Endodermal cell (in vitro differentiated cells): Measurements from ENCODE around the gene OSGIN1. TPM values are rescaled to one million over a fixed set of nuclear protein-coding genes. Genes with fewer than 3 reads are reported as not detected.

Experiments used
- DNase-seq: peaks from one replicate; pipeline ENCODE4 v3.0.0-alpha.2; 2017
- H3K27ac ChIP-seq: 2 replicates; pipeline ENCODE4 v1.5.1; 2013; ENCODE audit warnings: mild to moderate bottlenecking, low read depth, low read length, moderate library complexity
- H3K27me3 ChIP-seq: 2 replicates; pipeline ENCODE4 v1.6.1; 2013; ENCODE audit warnings: mild to moderate bottlenecking, low read length, moderate library complexity; ENCODE audit not compliant: insufficient read depth, control insufficient read depth, poor library complexity, severe bottlenecking
- H3K36me3 ChIP-seq: 2 replicates; pipeline ENCODE4 v1.7.0; 2013; ENCODE audit warnings: mild to moderate bottlenecking, low read length, moderate library complexity; ENCODE audit not compliant: control insufficient read depth, insufficient read depth
- H3K4me1 ChIP-seq: one replicate; pipeline ENCODE4 v1.7.0; 2013; ENCODE audit warnings: low read length; ENCODE audit not compliant: control insufficient read depth, insufficient read depth
- H3K4me3 ChIP-seq: 2 replicates; pipeline ENCODE4 v1.5.1; 2013; ENCODE audit warnings: mild to moderate bottlenecking, low read length, moderate library complexity
- H3K9ac ChIP-seq: 2 replicates; pipeline ENCODE4 v1.6.1; 2013; ENCODE audit warnings: mild to moderate bottlenecking, low read length, moderate library complexity; ENCODE audit not compliant: poor library complexity, severe bottlenecking; ENCODE audit errors: extremely low read depth
- H3K9me3 ChIP-seq: 2 replicates; pipeline ENCODE4 v1.6.1; 2013; ENCODE audit warnings: mild to moderate bottlenecking, low read length, moderate library complexity; ENCODE audit not compliant: control insufficient read depth
- H3K27ac Mint-ChIP-seq: 2 replicates; pipeline ENCODE4 v1.8.0; 2020; ENCODE audit warnings: mixed read lengths
- H3K27me3 Mint-ChIP-seq: 2 replicates; pipeline ENCODE4 v1.8.0; 2021; ENCODE audit warnings: mild to moderate bottlenecking, mixed read lengths; ENCODE audit not compliant: insufficient read depth
- H3K36me3 Mint-ChIP-seq: 2 replicates; pipeline ENCODE4 v1.8.0; 2020; ENCODE audit warnings: low read depth, mixed read lengths
- H3K4me1 Mint-ChIP-seq: 2 replicates; pipeline ENCODE4 v1.8.0; 2020; ENCODE audit warnings: mixed read lengths
- H3K4me3 Mint-ChIP-seq: 2 replicates; pipeline ENCODE4 v1.8.0; 2020; ENCODE audit warnings: mild to moderate bottlenecking, moderate library complexity, mixed read lengths
- H3K9me3 Mint-ChIP-seq: 2 replicates; pipeline ENCODE4 v1.8.0; 2020; ENCODE audit warnings: mild to moderate bottlenecking, mixed read lengths
- CTCF ChIP-seq: fragments of 200-600 bp; sonication (generic); conservative IDR thresholded peaks from 2 replicates; pipeline ENCODE4 v1.5.0; 2021; ENCODE audit warnings: antibody characterized with exemption, mild to moderate bottlenecking
- WGBS, 2 experiments: methylation state at CpG; one replicate each; pipeline versions ENCODE4 v1.1.5 to v1.1.7; 2013; ENCODE audit warnings: missing lambda C conversion rate in 2 of 2, mixed read lengths in 1 of 2; ENCODE audit not compliant: insufficient coverage in 1 of 2, insufficient read length in 1 of 2; 5-methylcytosine and 5-hydroxymethylcytosine counted together
- total RNA-seq, 2 donors: library from RNA; stranded (reverse); fragmentation: NEBNext Ultra II Directional in 1 of 2; extraction: Animal tissue kit (Norgen Biotek cat#: 25700) in 1 of 2; gene quantifications; 2 replicates in 1 of 2; 3 replicates in 1 of 2; pipeline ENCODE4 v1.2.1, GENCODE V29; 2021

Gene OSGIN1
- total RNA-seq, 2 donors from 2014 or later = 1.6 to 2.7 TPM

- Mint-ChIP-seq H3K4me3 (no peak overlapping the region), H3K9me3 (no peaks in the 10 kb centered on the region), H3K27me3 (no peaks in the 10 kb centered on the region), H3K27ac (no peak overlapping the region), H3K4me1 (peaks cover 15% of the 10 kb centered on the region), H3K36me3 (peaks cover 49% of the 10 kb centered on the region)
- no peaks in the 10 kb centered on the region for H3K4me1 ChIP-seq
- no peak overlapping the region for H3K9ac ChIP-seq
- peaks cover 13% of the 10 kb centered on the region for H3K36me3 ChIP-seq
- no peak overlapping the region for H3K4me3 ChIP-seq
- H3K9me3 ChIP-seq = no peaks in the 10 kb centered on the region
- WGBS, 2 experiments = 90 to 93% methylated on average over 11 to 13 of the region's 13 CpGs
- DNase-seq = no peak
- no peaks in the 10 kb centered on the region for H3K27me3 ChIP-seq
- no peak overlapping the region for H3K27ac ChIP-seq
- TF ChIP-seq CTCF = no peak
These were observed 28.4 kb upstream of the OSGIN1 start for GRCh38 chr16:83924686-83925085.

- H3K9me3 Mint-ChIP-seq = no peaks in the 10 kb centered on the region
- Histone ChIP-seq H3K36me3 (peaks cover 7% of the 10 kb centered on the region), H3K4me3 (no peak overlapping the region), H3K27ac (no peak overlapping the region), H3K27me3 (no peaks in the 10 kb centered on the region), H3K9me3 (no peaks in the 10 kb centered on the region), H3K4me1 (no peaks in the 10 kb centered on the region), H3K9ac (no peak overlapping the region)
- no peak overlapping the region for H3K27ac Mint-ChIP-seq
- no peak for TF ChIP-seq CTCF
- H3K27me3 Mint-ChIP-seq = no peaks in the 10 kb centered on the region
- no peak for DNase-seq
- H3K36me3 Mint-ChIP-seq = peaks cover 45% of the 10 kb centered on the region
- H3K4me3 Mint-ChIP-seq = no peak overlapping the region
- WGBS, 2 experiments = 86 to 89% methylated on average over 7 to 12 of the region's 12 CpGs
- H3K4me1 Mint-ChIP-seq = peaks cover 15% of the 10 kb centered on the region
These were observed 27.7 kb upstream of the OSGIN1 start for GRCh38 chr16:83925095-83925905.

- no peak for DNase-seq
- H3K4me1 ChIP-seq = no peaks in the 10 kb centered on the region
- no peak overlapping the region for H3K27ac ChIP-seq
- no peaks in the 10 kb centered on the region for H3K9me3 ChIP-seq
- Mint-ChIP-seq H3K36me3 (peaks cover 39% of the 10 kb centered on the region), H3K4me3 (peak overlapping the region; percentile 47), H3K27ac (peak overlapping the region; percentile 98), H3K9me3 (no peaks in the 10 kb centered on the region), H3K4me1 (peaks cover 15% of the 10 kb centered on the region), H3K27me3 (no peaks in the 10 kb centered on the region)
- TF ChIP-seq CTCF = no peak
- 72 to 77% methylated on average over 26 to 27 of the region's 27 CpGs for WGBS, 2 experiments
- H3K4me3 ChIP-seq = no peak overlapping the region
- H3K9ac ChIP-seq = no peak overlapping the region
- H3K36me3 ChIP-seq = peaks cover 5% of the 10 kb centered on the region
- no peaks in the 10 kb centered on the region for H3K27me3 ChIP-seq
These were observed 26.9 kb upstream of the OSGIN1 start for GRCh38 chr16:83925957-83926725.
